GM12874 (cell line): ENCODE measurements around the gene PSMD9.

Experiments
- TF ChIP-seq, protein P1 (sequence below): IDR thresholded peaks from 2 replicates; pipeline ENCODE4 v1.5.1; 2011; ENCODE audit warnings: low read depth, mild to moderate bottlenecking, control low read depth, low read length, moderate library complexity; ENCODE audit not compliant: insufficient read depth

PSMD9 gene

GRCh38 chr12:121958541-121959240, 70.1 kb downstream of the PSMD9 start:
- TF ChIP-seq, protein P1, sequence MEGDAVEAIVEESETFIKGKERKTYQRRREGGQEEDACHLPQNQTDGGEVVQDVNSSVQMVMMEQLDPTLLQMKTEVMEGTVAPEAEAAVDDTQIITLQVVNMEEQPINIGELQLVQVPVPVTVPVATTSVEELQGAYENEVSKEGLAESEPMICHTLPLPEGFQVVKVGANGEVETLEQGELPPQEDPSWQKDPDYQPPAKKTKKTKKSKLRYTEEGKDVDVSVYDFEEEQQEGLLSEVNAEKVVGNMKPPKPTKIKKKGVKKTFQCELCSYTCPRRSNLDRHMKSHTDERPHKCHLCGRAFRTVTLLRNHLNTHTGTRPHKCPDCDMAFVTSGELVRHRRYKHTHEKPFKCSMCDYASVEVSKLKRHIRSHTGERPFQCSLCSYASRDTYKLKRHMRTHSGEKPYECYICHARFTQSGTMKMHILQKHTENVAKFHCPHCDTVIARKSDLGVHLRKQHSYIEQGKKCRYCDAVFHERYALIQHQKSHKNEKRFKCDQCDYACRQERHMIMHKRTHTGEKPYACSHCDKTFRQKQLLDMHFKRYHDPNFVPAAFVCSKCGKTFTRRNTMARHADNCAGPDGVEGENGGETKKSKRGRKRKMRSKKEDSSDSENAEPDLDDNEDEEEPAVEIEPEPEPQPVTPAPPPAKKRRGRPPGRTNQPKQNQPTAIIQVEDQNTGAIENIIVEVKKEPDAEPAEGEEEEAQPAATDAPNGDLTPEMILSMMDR, result no peak

DNA sequence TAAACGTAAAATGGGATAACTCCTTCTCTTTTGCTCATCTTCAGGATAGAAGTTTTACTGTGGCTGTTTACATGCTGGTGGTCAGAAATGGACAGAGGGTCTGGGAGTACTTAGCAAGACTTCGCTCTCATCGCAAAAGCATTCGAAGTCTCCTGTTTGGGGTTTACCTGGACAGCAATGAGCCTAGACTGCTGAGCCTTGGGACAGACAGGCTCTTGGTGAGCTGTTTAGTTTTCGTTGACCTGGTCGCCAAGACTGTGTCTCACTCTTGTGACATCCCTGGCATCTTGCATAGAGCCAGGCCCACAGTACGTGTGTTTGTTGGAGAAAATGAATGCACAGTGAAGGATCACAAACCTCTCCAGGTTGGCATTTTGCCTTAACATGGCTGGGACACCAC, 72.0 kb downstream of the PSMD9 start:
- TF ChIP-seq, protein P1, result no peak

GRCh38 chr12:121961195-121961879, 72.7 kb downstream of the PSMD9 start:
- TF ChIP-seq, protein P1, result no peak

- TF ChIP-seq, protein P1, result no peak
Measured at GRCh38 chr12:121963341-121964018, 74.9 kb downstream of the PSMD9 start.

GRCh38 chr12:121964813-121965643, 76.4 kb downstream of the PSMD9 start:
- TF ChIP-seq, protein P1, result no peak

DNA sequence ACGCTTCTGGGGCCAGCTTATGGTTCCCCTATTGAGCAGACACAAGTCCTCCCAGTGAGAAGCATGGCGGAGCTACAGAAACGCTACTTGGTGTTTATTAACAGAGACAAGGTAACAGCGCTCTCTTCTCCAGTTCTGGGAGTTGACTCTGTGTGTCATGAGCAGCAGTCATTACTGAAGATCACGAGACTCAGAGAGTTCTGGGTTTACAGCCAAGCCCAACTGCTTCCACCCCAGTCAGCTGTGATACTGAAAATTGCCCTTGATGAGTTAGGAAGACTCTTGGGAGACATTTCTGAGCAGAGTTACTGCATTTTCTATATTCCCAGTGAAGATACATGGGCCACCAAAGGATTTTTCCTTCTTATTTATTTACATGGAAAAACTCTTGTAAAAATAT, 78.4 kb downstream of the PSMD9 start:
- TF ChIP-seq, protein P1, result no peak
